ENCODE data around the gene KIAA0408. TPM values are rescaled to one million over a fixed set of nuclear protein-coding genes. Genes with fewer than 3 reads are reported as not detected.

The KIAA0408 gene
- total RNA-seq, 2 experiments from 2014 or later = 2.3 to 3.1 TPM

Other genes with a start within 250 kb of the KIAA0408 start
- 10 to 100 TPM; 11.2 to 13.1 TPM for gene RNF146, start 192.5 kb downstream of the KIAA0408 start, total RNA-seq
- 10 to 100 TPM; 61.7 to 64.1 TPM for gene ECHDC1, start 115.8 kb downstream of the KIAA0408 start, total RNA-seq
- under 1 TPM in 1 of 2 experiments, not detected in 1; 0.18 TPM for gene C6orf58, start 117.8 kb upstream of the KIAA0408 start, total RNA-seq